Keratinocyte (primary cell): ENCODE measurements around the gene SPOCD1. TPM values are rescaled to one million over a fixed set of nuclear protein-coding genes. Genes with fewer than 3 reads are reported as not detected.
A peak's percentile ranks its signal among the peaks of the same experiment; 100 is the strongest.

Experiments used
- DNase-seq: peaks from one replicate; pipeline ENCODE4 v3.0.0-alpha.2; 2011; ENCODE audit warnings: low read depth, missing footprints, low spot score
- FAIRE-seq: peaks from 2 replicates; lab custom pipeline; 2011; peaks lifted over from hg19 to GRCh38; lab: Jason Lieb, UNC
- H2AFZ ChIP-seq: 2 replicates; pipeline ENCODE4 v1.6.0; 2012; ENCODE audit warnings: low read length, control low read depth, inconsistent platforms; ENCODE audit not compliant: control insufficient read depth
- H3K27ac ChIP-seq: 2 replicates; pipeline ENCODE4 v1.5.1; 2011; ENCODE audit warnings: low read length; ENCODE audit not compliant: control insufficient read depth, insufficient read depth
- H3K27me3 ChIP-seq: 3 replicates; pipeline ENCODE4 v1.6.0; 2011; ENCODE audit warnings: low read length; ENCODE audit not compliant: control insufficient read depth, insufficient read depth; ENCODE audit errors: extremely low read depth
- H3K36me3 ChIP-seq, 2 experiments: 2 replicates in 1 of 2; 3 replicates in 1 of 2; pipeline ENCODE4 v1.5.1; 2011; ENCODE audit warnings: low read length in 2 of 2, mild to moderate bottlenecking in 1 of 2; ENCODE audit not compliant: control insufficient read depth in 2 of 2, insufficient read depth in 2 of 2; ENCODE audit errors: extremely low read depth in 1 of 2
- H3K4me1 ChIP-seq: 3 replicates; pipeline ENCODE4 v1.5.1; 2011; ENCODE audit warnings: low read length; ENCODE audit not compliant: control insufficient read depth, insufficient read depth; ENCODE audit errors: extremely low read depth
- H3K4me2 ChIP-seq: 3 replicates; pipeline ENCODE4 v1.6.0; 2011; ENCODE audit warnings: low read depth, low read length; ENCODE audit not compliant: control insufficient read depth, insufficient read depth; ENCODE audit errors: extremely low read depth
- H3K4me3 ChIP-seq, 3 experiments: fragments of 200-600 bp in 1 of 3; sonication (generic) in 1 of 3; 2 replicates in 2 of 3; 3 replicates in 1 of 3; pipeline ENCODE4 v1.5.1; 2011 to 2016; ENCODE audit warnings: low read length in 3 of 3, mild to moderate bottlenecking in 3 of 3, control low read depth in 2 of 3, inconsistent platforms in 1 of 3, low read depth in 1 of 3, mixed read lengths in 1 of 3, mixed run types in 1 of 3, moderate library complexity in 1 of 3; ENCODE audit not compliant: control insufficient read depth in 2 of 3, insufficient read depth in 2 of 3; ENCODE audit errors: extremely low read depth in 1 of 3
- H3K79me2 ChIP-seq: 2 replicates; pipeline ENCODE4 v1.6.0; 2012; ENCODE audit warnings: low read length; ENCODE audit not compliant: control insufficient read depth, insufficient read depth
- H3K9ac ChIP-seq: 3 replicates; pipeline ENCODE4 v1.6.0; 2011; ENCODE audit warnings: low read length; ENCODE audit not compliant: control insufficient read depth, insufficient read depth; ENCODE audit errors: extremely low read depth
- H3K9me1 ChIP-seq: 3 replicates; pipeline ENCODE4 v1.6.0; 2011; ENCODE audit warnings: low read length; ENCODE audit not compliant: control insufficient read depth, insufficient read depth; ENCODE audit errors: extremely low read depth
- H3K9me3 ChIP-seq: 2 replicates; pipeline ENCODE4 v1.5.1; 2012; ENCODE audit warnings: low read depth, low read length; ENCODE audit not compliant: control insufficient read depth
- H4K20me1 ChIP-seq: 3 replicates; pipeline ENCODE4 v1.6.0; 2011; ENCODE audit warnings: low read length; ENCODE audit not compliant: control insufficient read depth, insufficient read depth; ENCODE audit errors: extremely low read depth
- EZH2 ChIP-seq: IDR thresholded peaks from one replicate; pipeline ENCODE4 v1.6.1; 2012; ENCODE audit warnings: inconsistent platforms, mild to moderate bottlenecking, low read length, moderate library complexity
- dilution Hi-C: fragments of 300-500 bp; cut with MboI; formaldehyde crosslinking; loops from one replicate; pipeline ENCODE4 v1.7.0; 2020; ENCODE audit warnings: low sequenced_read_pairs; ENCODE audit not compliant: extremely low pct_ligation_motif_present
- polyA plus RNA-seq, 5 experiments: library from polyadenylated mRNA; depleted of rRNA in 3 of 5; stranded (reverse) in 3 of 5; stranded (forward) in 1 of 5; unstranded in 1 of 5; fragments of >200 nt; gene quantifications; 1 replicate in 1 of 5; 2 replicates in 3 of 5; 3 replicates in 1 of 5; pipeline versions ENCODE4 v1.2.1 to v1.2.3, GENCODE V29; 2011 to 2012; ENCODE audit warnings: missing spikeins in 2 of 5, low read depth in 1 of 5, low replicate concordance in 1 of 5
- TF ChIP-seq, protein P1 (sequence below), 3 experiments: IDR thresholded peaks in 1 of 3; conservative IDR thresholded peaks in 1 of 3; optimal IDR thresholded peaks in 1 of 3; 2 replicates in 2 of 3; 3 replicates in 1 of 3; pipeline versions ENCODE3 to v1.5.1; 2011; ENCODE audit warnings: low read length in 3 of 3, mild to moderate bottlenecking in 3 of 3, moderate library complexity in 2 of 3, control low read depth in 1 of 3, inconsistent platforms in 1 of 3; ENCODE audit not compliant: insufficient read depth in 2 of 3; ENCODE audit errors: extremely low read depth in 1 of 3

Gene SPOCD1
- polyA plus RNA-seq, 1 donor (not counting 4 experiments of a cell fraction or from before 2014, with no cell fraction given) = 4.7 TPM

DNA sequence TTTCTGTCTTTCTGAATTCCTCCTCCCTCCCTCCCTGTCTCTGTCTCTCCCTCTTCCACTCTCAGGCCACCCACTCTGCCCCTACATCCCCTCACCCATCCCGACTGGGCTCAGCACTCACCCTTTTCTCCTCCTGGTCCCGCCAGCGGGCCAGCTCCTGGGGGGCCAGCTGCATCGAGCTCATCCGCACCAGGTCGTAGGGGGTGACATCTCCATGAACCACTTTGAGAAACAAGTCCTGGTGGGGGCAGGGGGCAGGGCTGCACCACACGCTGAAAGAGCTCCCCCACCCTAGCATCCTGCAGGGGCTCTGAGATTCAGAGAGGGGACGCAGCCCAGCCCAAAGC lies 17.8 kb downstream of the SPOCD1 start:
- Histone ChIP-seq H3K9ac (peak overlapping the region; percentile 64), H3K27me3 (no peaks in the 10 kb centered on the region), H3K79me2 (no peaks in the 10 kb centered on the region), H3K4me2 (peak overlapping the region; percentile 84), H3K4me3 (peak overlapping the region; percentile 21 to 67 (median 56)), H3K9me1 (no peaks in the 10 kb centered on the region), H3K9me3 (no peaks in the 10 kb centered on the region), H2AFZ (peak overlapping the region; percentile 64), H3K27ac (peak overlapping the region; percentile 67), H4K20me1 (no peaks in the 10 kb centered on the region), H3K36me3 (no peaks in the 10 kb centered on the region), H3K4me1 (peaks cover 21% of the 10 kb centered on the region)
- TF ChIP-seq, protein P1, sequence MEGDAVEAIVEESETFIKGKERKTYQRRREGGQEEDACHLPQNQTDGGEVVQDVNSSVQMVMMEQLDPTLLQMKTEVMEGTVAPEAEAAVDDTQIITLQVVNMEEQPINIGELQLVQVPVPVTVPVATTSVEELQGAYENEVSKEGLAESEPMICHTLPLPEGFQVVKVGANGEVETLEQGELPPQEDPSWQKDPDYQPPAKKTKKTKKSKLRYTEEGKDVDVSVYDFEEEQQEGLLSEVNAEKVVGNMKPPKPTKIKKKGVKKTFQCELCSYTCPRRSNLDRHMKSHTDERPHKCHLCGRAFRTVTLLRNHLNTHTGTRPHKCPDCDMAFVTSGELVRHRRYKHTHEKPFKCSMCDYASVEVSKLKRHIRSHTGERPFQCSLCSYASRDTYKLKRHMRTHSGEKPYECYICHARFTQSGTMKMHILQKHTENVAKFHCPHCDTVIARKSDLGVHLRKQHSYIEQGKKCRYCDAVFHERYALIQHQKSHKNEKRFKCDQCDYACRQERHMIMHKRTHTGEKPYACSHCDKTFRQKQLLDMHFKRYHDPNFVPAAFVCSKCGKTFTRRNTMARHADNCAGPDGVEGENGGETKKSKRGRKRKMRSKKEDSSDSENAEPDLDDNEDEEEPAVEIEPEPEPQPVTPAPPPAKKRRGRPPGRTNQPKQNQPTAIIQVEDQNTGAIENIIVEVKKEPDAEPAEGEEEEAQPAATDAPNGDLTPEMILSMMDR (optimal IDR thresholded peaks at IDR 0.05 in 1 of 3, IDR thresholded peaks at IDR 0.05 in 1 of 3, conservative IDR thresholded peaks at IDR 0.05 in 1 of 3; ENCODE audit: extremely low read depth in 1 of 3, insufficient read depth in 2 of 3, low read length in 3 of 3) = no peak
- no peak for TF ChIP-seq EZH2
- dilution Hi-C loops = no loop called here
- DNase-seq (no peak), FAIRE-seq (no peak)

DNA sequence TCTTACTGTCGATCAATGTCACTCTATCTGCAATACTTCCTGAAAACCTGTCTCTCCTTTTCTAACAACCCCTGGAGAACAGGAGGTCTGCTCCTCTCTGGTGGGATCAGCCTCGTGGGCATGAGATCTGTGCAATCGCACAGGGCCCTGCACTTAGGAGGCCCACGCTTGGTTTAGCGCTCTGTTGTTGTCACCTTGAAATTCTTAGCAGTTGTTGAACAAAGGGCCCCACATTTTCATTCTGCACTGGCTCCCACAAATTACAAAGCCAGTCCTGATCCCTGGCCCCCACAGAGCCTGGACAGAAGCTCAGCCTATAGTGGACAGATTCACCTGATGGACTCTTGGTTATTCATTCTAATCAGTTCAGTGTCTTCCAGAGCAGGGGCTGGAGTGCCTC lies 18.6 kb downstream of the SPOCD1 start:
- peak overlapping the region in 1 of 3 experiments; percentile 67 for H3K4me3 ChIP-seq
- H4K20me1 ChIP-seq = no peaks in the 10 kb centered on the region
- H3K9ac ChIP-seq = no peak overlapping the region
- peaks cover 21% of the 10 kb centered on the region for H3K4me1 ChIP-seq
- DNase-seq (no peak), FAIRE-seq (no peak)
- H3K79me2 ChIP-seq = no peaks in the 10 kb centered on the region
- no peaks in the 10 kb centered on the region for H3K27me3 ChIP-seq
- H3K27ac ChIP-seq = no peak overlapping the region
- peak overlapping the region; percentile 84 for H3K4me2 ChIP-seq
- H3K36me3 ChIP-seq = no peaks in the 10 kb centered on the region
- H3K9me1 ChIP-seq = no peaks in the 10 kb centered on the region
- H2AFZ ChIP-seq = no peak overlapping the region
- TF ChIP-seq EZH2 = no peak
- TF ChIP-seq, protein P1 (optimal IDR thresholded peaks at IDR 0.05 in 1 of 3, IDR thresholded peaks at IDR 0.05 in 1 of 3, conservative IDR thresholded peaks at IDR 0.05 in 1 of 3; ENCODE audit: extremely low read depth in 1 of 3, insufficient read depth in 2 of 3, low read length in 3 of 3) = no peak
- dilution Hi-C loops = no loop called here
- H3K9me3 ChIP-seq = no peaks in the 10 kb centered on the region
